CD4-positive, alpha-beta T cell treated with Interleukin-17A for 4 hours (primary cell): Measurements from ENCODE around the gene ZNF865.
A peak's percentile ranks its signal among the peaks of the same experiment; 100 is the strongest.

Experiments used
- DNase-seq: peaks from one replicate; pipeline ENCODE4 v3.0.0-alpha.2; 2020; ENCODE audit warnings: mixed read lengths

Gene ZNF865

GRCh38 chr19:55626350-55626749, 20.9 kb downstream of the ZNF865 start:
- DNase-seq: peak; percentile 71

DNA sequence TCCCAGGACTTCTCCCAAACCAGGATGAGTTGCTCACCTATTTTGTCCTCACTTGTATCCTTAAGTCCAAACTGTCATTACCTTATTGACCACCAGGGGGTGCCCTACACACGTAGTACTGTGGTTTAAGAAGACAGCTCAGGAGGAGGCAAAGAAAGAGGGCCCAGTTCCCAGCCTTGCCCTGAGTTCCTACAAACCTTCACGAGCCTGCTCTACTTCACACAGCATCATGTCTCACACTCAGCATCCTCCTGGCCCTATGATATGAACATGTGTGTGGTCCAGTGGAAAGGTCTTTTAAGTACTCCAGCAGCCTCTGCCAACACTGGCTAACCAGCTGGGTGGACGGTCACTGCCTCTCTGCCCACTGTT, 27.0 kb downstream of the ZNF865 start:
- peak; percentile 93 for DNase-seq

DNA sequence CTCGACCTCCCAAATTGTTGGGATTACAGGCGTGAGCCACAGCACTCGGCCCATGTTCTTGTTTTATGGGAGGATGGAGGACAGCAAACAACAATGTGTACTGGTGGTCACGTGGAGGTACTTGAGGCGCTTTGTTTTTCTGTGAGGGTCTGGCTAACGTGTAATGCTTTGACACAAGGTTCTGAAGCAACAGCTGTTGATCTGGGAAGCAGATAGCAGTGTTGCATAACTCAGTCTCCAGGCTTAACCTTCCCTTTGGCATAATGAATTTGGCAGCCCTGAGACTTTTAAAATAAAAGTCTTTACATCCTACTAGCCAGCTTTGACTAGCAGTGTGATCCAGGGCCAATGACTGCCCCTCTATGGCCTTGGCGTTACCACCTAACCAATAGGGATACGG, 28.4 kb downstream of the ZNF865 start:
- DNase-seq: no peak

DNA sequence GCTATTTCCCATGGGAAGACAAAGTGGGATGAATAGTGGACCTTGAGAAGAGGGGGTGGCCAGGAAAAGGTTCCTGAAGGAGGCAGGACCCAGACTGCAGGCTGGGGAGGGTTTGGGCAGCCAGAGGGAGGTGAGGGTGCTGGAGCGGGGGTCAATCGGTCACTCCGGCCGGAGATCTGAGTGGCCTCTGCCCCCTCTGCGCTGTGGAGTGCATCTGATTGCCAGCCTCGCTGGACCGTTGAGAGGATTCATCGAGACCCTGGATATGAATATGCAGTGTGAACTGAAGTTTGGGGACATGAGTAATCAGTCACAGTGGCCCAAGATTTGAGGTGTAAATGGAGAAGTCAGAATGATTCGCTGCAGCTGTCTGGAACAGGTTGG, 29.9 kb downstream of the ZNF865 start:
- no peak for DNase-seq

- DNase-seq: no peak
Observed at GRCh38 chr19:55635856-55636440, 30.5 kb downstream of the ZNF865 start.

GRCh38 chr19:55636723-55637122, 31.3 kb downstream of the ZNF865 start:
- no peak for DNase-seq

GRCh38 chr19:55637534-55637933, 32.1 kb downstream of the ZNF865 start:
- DNase-seq: no peak

DNA sequence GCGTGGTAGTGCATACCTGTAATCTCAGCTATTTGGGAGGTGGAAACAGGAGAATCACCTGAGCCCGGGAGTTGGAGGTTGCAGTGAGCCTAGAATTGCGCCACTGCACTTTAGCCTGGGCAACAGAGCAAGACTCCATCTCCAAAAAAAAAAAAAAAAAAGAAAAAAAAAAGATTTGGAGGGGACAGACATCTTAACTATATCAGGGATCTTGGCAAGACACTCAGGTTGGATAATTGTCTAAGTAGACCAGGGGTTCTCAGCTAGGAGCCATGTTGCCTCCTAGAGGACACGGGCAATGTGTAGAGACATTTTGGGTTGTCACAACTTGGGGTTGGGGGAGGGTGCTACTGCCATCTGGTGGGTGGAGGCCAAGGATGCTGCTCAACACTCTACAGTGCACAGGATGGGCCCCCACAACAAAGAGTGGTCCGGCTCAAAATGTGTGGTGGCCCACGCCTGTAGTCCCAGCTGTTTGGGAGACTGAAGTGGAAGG, 33.5 kb downstream of the ZNF865 start:
- peak; percentile 61 for DNase-seq

DNA sequence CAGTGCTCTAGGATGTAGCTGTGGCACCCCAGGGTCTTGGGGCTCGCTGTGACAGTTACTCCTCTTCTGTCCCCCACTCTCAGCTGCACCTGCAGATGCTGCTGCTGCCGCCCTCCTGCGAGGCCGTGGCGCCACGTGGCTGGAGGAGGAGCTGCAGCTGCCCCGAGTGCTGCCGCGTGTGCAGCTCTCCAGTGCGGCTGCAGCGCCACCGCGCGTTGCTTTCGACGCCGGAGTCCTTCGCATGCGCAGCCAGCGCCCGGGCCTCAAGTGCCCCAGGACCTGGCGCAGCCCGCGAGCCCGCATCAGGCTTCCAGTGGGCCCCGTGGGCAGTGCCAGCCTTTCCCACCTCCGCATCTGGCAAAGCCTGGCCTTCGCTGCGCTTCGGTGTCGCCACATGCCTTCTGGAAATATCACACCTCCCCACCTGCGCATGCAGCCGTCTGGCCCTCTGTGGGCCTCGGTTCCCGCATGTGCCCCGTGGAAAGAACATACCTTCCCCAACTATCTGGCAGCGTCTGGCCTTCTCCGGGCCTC, 34.7 kb downstream of the ZNF865 start:
- DNase-seq: peak; percentile 81

DNA sequence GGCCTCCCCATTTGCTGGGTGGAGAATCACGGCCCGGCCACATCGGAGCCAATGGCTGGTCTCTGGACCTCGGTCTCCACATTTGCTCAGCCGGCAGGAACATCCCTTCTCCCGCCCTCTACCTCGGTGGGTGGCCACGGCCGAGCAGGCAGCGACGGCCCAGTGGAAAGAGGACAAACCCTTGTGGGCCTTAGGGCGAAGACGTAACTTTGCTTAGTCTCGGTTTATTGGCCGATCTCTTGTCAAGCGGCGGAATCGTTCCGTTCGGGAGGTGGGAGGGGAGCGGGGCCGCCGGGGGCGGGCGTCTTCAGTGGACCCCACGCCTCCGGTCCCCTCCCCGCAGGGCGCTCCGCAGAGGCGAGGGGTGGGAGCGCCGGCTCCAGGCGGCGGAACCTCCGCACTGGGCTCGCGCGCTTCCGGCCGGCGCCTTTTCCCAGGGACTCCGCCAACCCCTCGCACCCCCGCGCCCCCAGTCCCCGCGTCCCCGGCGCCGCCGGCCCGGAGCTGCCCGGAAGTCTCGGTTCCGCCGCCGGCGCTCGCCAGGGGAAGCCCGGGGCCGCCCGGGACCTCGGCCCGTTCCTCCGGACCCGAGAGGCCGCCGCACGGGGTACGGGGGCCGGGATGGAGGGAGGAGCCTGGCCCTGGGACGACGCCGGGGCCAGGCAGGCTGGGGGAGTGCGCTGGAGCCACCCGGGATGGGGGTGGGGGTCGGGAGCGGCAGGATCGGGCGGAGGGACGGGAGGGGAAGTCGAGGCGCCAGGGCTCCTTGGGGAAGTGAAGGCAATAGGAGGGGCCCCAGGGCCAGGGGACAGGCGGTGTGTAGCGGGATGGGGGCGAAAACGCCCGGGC, 35.4 kb downstream of the ZNF865 start, which contains the start of gene ZNF580:
ZNF580 (plus strand) TSS at position 426 of the 849 bp plus-strand sequence. CDS start 1,507 bp downstream, outside the sequence.
- DNase-seq: peak; percentile 67

DNA sequence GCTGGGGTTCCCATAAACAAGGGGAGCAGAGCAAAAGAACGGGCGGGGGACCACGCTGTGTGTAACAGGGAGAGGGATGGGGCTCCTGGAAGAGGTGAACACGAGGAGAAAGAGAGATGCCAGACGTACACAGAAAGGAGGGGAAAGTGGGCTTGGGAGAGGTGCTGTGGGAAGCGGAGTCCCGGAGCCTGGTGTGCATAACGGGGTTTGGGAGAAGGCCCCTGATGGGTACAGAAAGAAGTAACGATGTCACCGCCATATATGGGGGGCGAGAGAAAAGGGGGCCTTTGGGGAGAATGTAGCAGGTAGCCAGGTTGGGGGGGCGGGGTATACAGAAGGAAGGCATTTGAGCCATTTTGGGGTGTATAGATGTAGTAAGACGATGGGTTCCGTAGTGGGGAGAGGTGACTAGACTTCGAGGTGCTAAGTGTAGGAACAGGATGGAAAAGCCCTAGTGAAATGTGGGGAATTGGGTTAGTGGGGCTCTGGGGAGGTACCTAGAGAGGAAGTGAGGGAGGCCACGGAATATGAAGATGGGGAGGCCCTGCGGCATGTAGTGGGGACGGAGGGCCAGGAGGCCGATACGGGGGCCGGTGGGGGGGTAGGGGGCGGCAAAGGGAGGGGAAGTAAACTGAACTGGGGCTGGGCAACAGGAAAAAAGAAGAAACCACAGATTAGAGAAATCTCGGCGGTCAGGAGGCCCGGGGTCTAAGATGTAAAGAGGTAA, 36.1 kb downstream of the ZNF865 start:
- peak; percentile 52 for DNase-seq

DNA sequence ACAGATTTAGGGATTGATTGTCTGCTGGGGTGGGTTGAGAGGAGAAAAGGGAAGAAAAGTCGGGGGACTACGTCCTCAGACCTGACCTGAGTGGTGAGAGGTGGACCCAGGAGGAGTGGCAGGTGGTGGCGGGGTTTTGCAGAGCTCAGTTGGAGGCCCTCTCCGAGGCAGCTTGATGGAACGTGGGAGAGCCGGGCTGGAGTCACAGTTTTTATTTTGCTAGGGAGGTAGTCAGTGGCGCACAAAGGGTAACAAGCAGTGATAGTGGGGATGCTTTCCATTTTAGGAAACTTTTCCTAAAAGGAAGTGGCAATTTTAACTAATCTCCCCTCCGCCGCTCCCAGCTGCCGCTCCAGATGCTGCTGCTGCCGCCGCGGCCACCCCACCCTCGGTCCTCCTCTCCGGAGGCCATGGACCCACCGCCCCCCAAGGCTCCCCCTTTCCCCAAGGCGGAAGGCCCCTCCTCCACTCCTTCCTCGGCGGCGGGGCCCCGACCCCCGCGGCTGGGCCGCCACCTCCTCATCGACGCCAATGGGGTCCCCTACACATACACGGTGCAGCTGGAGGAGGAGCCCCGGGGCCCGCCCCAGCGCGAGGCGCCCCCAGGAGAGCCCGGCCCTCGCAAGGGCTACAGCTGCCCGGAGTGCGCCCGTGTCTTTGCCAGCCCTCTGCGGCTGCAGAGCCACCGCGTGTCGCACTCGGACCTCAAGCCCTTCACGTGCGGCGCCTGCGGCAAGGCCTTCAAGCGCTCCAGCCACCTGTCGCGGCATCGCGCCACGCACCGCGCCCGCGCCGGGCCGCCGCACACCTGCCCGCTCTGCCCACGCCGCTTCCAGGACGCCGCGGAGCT, 36.9 kb downstream of the ZNF865 start:
- peak; percentile 50 for DNase-seq

GRCh38 chr19:55643003-55643886, 37.8 kb downstream of the ZNF865 start, which contains the start of gene ZNF581:
Gene ZNF581 (plus strand): TSS chr19:55643649. CDS start chr19:55644572, 923 bp downstream.
- DNase-seq: peak; percentile 83

GRCh38 chr19:55643887-55644176, 38.4 kb downstream of the ZNF865 start:
- DNase-seq: no peak

GRCh38 chr19:55644191-55644833, 38.9 kb downstream of the ZNF865 start:
- DNase-seq: no peak

DNA sequence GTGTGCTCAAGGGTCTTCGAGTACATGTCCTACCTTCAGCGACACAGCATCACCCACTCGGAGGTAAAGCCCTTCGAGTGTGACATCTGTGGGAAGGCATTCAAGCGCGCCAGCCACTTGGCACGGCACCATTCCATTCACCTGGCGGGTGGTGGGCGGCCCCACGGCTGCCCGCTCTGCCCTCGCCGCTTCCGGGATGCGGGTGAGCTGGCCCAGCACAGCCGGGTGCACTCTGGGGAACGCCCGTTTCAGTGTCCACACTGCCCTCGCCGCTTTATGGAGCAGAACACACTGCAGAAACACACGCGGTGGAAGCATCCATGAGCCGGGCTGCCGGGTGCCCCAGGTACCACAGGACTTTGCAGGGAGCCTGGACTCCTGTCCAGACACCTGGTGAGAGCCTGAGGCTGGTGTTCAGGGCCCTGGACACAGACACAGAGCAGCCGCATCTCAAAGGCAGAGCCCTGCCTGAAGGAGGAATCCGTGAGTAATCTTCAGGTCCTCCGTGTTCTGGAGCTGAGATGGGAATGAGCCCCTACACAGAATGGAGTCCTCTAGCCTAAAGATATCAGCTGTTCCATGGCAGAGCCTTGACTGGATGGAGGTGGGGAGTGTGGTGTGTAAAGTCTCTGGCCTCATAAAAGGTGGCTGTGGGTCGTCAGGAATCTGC, 39.5 kb downstream of the ZNF865 start:
- no peak for DNase-seq

GRCh38 chr19:55645512-55645881, 40.0 kb downstream of the ZNF865 start:
- no peak for DNase-seq

- no peak for DNase-seq
Observed at GRCh38 chr19:55646889-55647731, 41.7 kb downstream of the ZNF865 start.
